HT-29 (cell line): ENCODE data around the gene DUSP3. TPM values are rescaled to one million over a fixed set of nuclear protein-coding genes. Genes with fewer than 3 reads are reported as not detected.
"Not testable (repeated sequence)": the region's sequence is repeated elsewhere in the genome, so short reads cannot be mapped to it uniquely, and the experiment has no call there.

Source experiments
- DNase-seq: peaks from one replicate; pipeline ENCODE4 v3.0.0-alpha.2; 2015; ENCODE audit warnings: low spot score
- total RNA-seq: library from RNA; depleted of rRNA; stranded (reverse); fragments of >200 nt; shearing (Covaris generic); gene quantifications from 2 replicates; pipeline ENCODE4 v1.2.3, GENCODE V29; 2014

DUSP3 gene
- total RNA-seq, 1 experiment from 2014 or later, result 40.8 TPM

DNA sequence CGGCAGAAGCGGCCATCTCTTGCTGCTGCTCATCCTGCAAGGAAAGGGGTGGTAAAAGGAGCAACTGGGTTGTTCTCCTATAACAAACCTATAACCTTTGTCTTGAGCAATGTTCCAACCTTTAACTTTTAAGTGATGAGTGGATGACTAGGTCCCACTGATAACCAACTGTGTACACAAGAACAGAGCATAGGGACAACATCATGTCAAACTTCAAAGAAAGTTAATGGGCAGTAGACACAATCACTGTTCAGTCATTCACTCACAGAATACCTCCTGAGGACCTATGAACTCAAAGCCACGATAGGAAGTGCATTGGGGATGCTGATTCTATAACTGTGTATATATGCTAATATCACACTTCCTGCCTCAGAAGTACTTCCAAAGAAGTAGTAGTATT lies 23.1 kb upstream of the DUSP3 start:
- DNase-seq, result no peak

DNA sequence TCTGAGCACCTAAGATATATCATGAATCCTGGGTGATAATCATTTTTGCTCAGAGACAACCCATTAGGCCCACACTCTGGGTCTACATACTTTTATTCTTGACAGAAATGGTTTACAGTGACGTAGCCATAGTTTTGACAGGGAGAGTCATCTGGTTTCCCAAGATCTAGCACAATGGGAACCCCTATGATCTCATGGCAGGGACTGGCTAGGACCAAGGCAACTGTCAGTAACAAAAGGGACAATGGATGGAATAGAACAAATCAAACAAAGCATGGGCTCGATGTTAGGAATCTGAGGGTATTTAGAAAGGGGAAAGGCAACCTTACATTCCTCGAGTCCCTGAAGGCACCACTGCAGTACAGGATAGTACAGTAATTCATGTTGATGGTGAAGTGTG lies 22.0 kb upstream of the DUSP3 start:
- DNase-seq, result no peak

DNA sequence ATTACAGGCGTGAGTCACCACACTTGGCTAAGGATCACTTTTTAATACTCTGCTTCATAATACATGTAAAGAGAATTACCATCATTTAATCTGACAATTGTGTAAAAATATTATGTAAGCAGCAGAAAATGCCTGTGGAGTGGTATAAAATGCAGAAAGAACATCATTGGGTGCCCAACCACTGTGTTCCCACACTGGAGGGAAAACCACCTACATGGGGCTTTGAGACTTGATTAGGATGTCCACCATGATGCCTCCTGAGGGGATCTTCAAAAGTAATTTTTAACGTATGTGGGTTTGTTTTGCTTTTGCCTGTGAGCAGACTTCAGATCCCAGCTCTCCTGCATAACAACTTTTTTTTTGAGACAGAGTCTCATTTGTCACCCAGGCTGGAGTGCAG lies 20.3 kb upstream of the DUSP3 start:
- DNase-seq, result no peak

DNA sequence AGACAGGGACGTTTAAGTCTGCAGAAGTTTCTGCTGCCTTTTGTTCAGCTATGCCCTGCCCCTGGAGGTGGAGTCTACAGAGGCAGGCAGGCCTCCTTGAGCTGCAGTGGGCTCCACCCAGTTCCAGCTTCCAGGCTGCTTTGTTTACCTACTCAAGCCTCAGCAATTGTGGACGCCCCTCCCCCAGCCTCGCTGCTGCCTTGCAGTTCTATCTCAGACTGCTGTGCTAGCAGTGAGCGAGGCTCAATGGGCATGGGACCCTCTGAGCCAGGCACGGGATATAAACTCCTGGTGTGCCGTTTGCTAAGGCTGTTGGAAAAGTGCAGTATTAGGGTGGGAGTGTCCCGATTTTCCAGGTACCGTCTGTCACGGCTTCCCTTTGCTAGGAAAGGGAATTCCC lies 19.2 kb upstream of the DUSP3 start:
- not testable (repeated sequence) for DNase-seq

DNA sequence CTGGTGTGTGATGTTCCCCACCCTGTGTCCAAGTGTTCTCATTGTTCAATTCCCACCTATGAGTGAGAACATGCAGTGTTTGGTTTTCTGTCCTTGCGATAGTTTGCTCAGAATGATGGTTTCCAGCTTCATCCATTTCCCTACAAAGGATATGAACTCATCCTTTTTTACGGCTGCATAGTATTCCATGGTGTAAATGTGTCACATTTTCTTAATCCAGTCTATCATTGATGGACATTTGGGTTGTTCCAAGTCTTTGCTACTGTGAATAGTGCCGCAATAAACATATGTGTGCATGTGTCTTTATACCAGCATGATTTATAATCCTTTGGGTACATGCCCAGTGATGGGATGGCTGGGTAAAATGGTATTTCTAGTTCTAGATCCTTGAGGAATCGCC lies 13.9 kb upstream of the DUSP3 start:
- DNase-seq, result not testable (repeated sequence)

DNA sequence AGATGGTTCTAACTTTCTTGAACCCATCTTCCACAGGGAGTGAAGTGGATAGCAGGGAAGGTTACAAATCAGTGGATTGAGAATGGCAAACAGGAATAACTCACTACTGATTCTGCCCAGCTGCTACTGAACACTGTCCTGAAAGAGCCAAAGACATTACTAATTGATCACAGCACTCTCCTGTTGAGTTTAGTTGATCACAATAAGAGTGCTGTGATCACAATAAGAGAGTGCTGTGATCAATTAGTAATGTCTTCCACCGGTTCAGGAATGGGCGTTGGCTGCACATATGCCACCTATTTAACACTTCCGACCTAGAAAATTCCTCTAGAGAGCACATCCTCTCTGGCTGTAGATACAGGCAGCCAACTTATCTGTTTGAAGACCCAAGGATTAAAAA lies 12.8 kb upstream of the DUSP3 start:
- peak; percentile 64 for DNase-seq

DNA sequence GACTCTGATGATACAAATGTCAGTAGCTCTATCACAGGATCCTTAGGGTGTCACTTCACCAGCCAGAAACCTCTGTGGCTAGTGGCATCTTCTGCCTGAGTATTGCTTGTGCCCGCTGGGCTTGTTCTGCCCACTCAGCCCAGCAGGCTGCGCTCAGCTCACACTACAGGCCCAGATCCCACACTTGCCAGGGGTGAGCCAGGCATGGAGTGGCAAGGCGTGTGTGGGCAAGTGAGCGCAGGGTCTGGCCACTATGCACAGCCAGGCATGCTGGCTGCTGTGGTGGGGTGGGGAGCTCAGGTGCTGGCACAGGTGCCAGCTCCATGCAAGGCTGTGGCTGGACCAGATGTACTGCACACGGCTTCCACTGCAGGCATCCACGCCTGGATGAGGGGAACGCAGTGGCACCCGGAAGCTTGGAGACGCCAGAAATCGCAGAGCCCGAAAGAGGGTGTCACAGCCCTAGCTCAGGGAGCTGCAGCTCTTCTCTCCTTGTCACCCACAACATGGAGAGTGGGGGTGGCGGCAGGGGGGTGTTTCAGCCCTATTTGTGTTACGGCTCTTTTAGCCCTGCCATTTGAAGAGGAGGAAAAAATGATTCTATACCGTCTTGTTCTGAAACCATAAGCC lies 11.6 kb upstream of the DUSP3 start:
- DNase-seq, result peak; percentile 46

DNA sequence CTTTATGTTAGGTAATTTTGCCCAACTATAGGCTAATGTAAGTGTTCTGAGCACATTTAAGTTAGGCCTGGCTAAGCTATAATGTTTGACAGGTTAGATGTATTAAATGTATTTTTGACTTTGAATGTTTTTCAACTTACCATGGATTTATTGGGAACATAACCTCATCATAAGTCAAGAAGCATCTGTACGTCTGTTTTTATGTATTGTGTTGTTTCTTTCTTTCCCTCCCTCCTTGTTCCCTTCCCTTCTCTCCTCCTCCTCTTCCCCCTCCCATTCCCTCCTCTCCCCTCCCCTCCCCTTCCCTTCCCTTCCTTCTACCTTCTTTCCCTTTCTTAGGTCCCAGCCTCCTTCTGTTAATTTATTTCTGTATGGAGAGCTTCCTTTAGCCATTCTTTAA lies 10.7 kb upstream of the DUSP3 start:
- no peak for DNase-seq

DNA sequence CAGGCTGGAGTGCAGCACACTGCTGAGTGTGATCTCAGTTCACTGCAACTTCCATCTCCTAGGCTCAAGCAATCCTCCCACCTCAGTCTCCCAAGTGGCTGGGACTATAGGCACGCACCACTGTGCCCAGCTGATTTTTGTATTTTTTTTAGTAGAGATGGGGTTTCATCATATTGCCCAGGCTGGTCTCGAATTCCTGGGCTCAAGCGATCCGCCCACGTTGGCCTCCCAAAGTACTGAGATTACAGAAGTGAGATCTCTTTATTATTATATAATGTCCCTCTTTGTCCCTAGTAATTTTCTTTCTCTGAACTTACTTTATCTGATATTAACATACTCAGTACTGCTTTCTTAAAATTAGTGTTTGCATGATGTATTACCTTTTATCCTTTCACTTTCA lies 9.8 kb upstream of the DUSP3 start:
- DNase-seq, result no peak

DNA sequence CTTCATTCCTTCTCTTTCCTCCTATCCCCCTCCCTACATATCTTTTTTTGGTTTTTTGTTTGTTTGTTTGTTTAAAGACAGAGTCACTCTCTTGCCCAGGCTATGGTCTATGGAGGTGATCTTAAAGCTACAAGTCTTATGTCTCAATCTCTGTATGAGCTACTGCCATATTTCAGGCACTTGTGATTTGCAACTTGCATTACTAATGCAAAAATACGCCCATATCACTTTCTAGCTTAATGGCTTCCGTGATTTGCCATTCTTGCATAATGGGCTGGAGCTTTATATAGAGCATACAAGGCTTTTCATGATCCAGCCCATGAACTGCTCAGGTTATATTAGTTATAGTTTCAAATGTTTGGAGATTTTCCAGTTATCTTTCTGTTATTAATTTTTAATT lies 9.0 kb upstream of the DUSP3 start:
- no peak for DNase-seq

DNA sequence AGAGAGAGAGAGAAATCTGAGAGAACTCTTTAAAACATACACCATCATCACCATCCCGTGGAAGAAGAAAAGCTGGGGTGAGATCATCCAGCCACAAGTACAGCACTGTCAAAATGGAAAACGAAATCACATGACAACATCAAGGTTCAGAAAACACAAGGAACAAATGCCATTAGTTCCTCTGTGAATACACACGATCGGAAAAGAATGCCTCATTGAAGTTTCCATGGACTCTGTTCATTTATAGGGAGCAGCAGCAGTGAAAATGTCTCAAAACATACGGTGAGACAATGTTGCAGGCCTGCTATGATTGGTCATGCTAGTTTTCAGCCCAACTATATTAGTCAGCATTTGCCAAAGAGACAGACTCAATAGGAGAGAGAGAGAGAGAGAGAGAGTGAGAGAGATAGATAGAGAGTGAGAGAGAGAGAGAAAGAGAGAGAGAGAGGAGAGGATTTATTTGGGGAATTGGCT lies 5.9 kb upstream of the DUSP3 start:
- no peak for DNase-seq

DNA sequence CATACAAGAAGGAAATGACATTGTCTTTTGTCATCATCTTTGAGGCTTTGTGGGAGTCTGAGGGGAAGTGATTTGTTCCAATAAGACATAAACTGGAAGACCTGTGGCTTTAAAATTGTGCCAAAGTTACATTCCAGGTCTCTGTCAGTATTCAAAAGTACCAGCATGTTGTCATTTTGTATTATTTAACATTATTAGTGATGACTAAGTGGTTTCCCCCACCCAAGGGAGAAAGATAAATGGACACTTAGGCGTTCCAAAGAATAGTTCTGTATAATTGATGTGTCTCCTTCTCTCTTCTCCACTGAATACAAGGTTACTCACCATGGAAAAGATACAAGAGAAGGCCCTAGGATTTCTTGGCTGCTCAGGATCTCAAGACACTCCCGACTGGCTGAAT lies 5.3 kb upstream of the DUSP3 start:
- no peak for DNase-seq

DNA sequence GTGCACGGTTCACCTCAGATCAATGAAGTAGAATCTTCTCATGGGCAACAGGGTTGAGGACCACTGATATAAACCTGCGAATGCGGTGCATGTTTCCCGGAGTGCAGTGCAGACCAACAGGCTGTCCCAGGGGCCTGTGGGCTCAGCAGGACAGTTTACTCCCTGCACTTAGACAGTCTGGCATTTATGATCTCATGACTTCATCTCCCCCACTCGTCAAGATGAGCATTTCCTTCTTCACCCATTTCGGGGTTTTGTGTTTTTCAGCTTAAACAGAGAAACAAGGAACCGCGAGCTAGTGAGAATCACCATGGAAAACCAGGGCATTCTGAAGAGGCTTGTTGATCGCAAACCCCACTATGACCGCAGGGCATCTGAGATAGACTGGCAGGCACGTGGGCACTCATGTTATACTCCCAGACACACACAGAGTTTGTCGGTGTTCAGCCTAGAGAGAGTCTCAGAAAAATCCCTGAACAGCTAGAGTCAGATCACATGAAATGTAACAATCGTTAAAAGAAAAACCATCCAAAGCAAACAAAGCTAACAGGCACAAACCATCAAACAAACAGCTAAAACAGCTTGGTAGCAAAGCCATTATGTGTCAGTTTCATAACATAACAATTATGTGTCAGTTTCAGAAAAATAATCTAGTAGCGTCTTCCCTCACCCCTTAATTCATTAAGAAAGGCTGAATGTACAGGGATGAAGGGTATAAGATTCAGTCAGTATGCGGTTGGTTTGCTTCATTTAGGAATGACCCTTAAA lies 4.3 kb upstream of the DUSP3 start:
- no peak for DNase-seq

DNA sequence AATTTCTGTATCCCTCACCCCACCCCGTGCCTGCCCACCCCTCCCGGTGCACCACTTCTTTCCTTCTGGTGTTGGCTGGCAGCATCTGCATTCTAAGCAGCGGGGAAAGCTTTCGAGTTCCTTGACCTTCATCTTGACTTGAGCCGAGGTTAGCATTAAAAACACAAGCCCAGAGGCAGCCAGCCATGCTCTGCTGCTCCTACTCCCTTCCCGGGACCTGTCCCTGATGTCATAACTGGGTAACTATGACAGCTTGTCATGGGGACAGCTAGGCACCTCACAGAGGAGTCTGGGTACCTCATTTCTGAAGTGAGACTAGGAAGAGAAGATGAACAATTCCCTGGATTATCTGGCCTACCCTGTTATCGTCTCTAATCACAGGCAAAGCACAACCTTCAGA lies 1.4 kb upstream of the DUSP3 start, which contains the start of gene CFAP97D1:
TSS of gene CFAP97D1 (plus strand) at position 301 of the 400 bp plus-strand sequence. CDS start at position 329, 28 bp downstream.
- no peak for DNase-seq

DNA sequence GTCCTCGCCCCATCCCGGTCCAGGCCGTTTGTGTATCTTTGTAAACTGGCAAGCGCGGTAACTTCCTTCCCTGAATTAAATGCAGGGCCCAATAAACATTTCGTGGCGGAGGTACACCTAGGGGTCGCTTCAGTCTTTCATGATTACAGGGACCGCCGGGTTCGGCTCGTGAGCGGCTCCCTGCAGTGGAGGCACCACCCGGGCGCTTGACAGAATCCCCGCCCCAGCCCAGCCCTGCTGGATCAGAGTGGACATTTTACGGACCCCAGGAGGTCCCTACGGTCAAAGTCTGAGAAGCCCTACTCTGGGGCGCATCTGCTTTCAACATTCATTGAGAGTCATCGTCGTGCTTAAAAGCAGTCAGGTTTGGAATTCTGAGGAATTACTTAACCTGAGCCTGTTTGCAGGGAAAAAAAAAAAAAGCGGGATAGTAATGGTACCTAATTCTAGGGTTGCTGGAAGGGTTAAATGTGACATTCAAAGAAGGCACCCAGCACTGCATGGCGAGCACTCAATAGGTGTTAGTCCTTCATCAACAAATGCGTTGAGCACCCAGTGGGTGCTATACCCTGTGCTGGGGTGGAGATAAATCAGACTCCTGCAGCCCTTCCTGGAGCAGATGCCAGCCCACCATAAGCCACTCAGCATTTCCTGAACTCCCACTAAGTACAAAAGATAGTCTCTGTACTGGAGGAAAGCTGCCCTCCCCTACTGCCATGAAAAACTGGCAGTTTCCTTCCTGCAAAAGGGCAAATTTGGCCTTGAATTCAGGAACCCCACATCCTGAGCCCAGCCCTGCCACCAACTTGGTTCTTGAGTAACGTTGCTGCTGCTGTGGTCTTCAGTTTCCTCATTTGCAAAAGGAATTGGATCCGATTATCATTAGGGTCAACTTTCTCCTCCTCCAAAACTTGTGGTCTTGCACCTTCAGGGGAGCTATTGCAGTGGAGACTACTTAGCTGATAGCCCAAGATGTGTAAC lies 658 bp upstream of the DUSP3 start:
- DNase-seq, result no peak

DNA sequence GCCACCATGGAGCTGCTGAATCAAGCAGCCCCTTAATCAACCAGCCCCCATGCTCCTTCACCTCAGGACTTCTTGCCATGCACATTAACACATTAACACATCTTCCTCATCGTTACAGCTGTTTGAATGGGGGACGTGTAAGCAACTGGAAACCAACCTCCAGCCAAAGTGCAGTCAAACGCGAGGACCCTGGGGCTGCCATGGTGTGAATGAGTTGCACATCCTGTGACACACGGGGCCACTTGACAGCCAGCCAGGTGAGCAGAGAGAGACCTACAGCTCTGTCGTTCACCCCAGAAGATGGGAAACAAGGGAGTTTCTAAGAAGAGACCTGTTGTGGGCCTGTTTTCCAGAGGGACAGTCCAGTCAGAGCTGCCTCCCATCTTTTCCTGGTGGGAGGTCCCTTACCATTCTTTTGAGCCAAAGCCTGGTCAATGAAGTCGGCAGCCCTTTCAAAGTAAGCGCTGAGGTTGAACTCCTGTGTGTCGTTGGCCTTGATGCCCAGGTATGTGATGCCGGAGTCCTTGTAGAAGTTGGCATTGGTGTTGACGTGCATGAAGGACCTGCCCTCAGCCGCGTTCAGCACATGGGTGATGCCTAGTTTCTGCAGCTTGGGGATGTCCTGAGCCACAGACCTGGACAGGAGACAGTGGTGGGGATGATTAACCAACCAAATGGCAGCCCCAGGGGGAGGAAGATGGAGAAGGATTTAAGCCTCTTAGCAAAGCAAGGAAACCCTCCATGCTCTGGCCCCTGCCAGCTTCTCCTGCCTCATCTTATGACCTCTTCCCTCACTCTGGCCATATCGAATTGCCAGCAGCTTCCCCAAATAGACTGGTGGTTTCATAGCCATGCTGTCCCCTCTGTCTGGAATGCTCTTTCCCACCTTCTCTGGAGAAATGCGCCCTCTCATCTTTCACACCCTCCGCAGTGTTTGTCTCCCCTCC lies 4.2 kb downstream of the DUSP3 start:
- DNase-seq, result no peak

DNA sequence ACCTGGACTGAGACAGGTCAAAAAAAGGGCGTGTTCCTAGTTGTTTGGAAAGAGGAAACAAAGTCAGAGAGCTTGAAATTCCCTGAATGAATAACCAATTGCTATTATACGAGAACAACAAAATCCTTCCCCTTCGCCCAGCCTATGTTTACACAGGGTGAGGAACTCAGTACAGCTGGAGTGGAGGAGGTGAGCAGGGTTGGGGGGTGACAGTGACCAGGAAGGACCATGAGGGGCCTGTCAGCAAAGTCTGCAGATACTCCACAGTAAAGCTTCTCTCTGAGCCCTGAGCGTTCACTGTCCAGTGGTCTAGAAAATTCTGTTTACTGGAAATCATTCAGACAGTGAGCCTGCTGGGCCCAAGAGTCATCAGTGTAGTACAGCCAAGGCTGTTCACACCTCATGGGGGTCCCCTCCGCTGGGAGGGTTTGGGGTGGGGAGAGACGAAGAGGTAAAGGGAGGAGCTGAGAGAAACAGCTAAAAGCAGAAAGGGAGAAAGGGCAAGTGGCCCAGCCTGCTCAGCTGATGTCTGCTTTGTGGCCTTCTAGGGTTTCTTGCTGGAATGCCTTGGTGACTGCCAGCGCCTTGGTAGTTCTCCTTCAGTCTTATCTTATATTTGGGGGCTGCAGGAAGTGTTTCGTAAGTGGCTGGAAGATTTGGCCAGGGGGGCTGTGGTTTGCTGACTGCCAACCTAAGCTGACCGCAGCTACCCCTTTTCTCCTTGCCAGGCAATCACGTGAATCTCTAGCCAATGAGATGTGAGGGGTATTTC lies 5.7 kb downstream of the DUSP3 start:
- no peak for DNase-seq

DNA sequence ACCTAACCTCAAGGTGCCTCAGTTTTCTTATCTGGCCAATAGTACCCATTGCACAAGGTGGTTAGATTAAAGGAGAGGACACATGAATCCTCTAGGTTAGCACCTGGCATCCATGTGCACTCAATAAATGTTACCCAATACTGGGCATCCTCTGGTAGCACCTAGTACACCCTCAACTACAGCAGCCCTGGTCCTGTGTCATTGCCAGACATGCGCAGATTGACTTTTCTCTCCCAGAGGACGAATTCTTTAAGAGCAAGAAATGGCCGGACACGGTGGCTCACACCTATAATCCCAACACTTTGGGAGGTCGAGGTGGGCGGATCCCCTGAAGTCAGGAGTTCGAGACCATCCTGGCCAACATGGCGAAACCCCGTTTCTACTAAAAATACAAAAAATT lies 7.3 kb downstream of the DUSP3 start:
- DNase-seq, result no peak

DNA sequence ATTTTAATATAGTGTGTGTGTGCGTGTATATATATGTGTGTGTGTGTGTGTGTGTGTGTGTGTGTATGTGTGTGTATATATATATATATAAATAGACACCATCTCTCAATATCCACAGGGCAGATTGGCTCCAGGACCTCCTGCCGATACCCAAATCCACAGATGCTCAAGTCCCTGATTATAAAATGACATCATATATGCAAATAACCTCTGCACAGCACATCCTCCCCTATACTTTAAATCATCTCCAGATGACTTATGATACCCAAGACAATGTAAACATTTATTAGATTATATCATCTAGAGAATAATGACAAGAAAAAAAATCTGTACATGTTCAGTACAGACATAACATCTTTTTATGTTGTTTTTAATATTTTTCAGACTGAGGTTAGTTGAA lies 7.8 kb downstream of the DUSP3 start:
- no peak for DNase-seq

DNA sequence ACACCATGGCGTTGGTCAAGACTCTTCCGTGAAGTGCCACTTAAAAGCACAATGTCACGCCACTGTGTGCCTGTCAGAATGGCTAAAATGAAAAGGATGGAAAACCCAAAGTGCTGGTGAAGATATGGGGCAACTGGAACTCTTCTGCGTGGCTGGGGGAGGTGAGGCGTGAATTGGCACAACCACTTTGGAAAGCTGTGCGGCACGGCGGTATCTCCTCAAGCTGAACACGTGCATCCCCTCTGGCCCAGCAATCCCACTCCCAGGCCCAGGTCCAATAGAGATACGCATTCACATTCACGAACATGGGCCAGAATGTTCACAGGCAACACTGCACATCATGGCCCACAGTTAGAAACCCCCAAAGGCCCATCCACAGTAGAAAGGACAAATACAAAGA lies 8.9 kb downstream of the DUSP3 start:
- no peak for DNase-seq
